Measurements from ENCODE around the gene CDH13.

GRCh38 chr16:83845263-83845662 lies 1218.5 kb downstream of the CDH13 start:
- TF ChIP-seq CTCF (IDR thresholded peaks at IDR 0.05; ENCODE audit: low read depth, low read length) (no peak), EZH2phosphoT487 (IDR thresholded peaks at IDR 0.05; ENCODE audit: low read depth) (no peak)

Data from OCI-LY3 (cell line).